NCI-H146 treated with DMSO at 0.1 percent for 48 hours (cell line): Measurements from ENCODE around the gene RERE.
"Not testable (repeated sequence)": the region's sequence is repeated elsewhere in the genome, so short reads cannot be mapped to it uniquely, and the experiment has no call there.

ENCODE experiments used
- DNase-seq: peaks from one replicate; lab custom pipeline; 2025; ENCODE audit not compliant: unreplicated experiment; lab: John Stamatoyannopoulos, UW

RERE gene

GRCh38 chr1:8525558-8526275 is 291.7 kb downstream of the RERE start:
- peak; percentile 86 for DNase-seq

GRCh38 chr1:8525216-8525557 is 292.3 kb downstream of the RERE start:
- no peak for DNase-seq

GRCh38 chr1:8524627-8525157 is 292.7 kb downstream of the RERE start:
- DNase-seq = no peak

GRCh38 chr1:8523666-8524206 is 293.7 kb downstream of the RERE start:
- no peak for DNase-seq

GRCh38 chr1:8520483-8520966 is 296.9 kb downstream of the RERE start:
- no peak for DNase-seq

- no peak for DNase-seq
These were observed 298.3 kb downstream of the RERE start for GRCh38 chr1:8519167-8519566.

- DNase-seq = no peak
These were observed 299.0 kb downstream of the RERE start for GRCh38 chr1:8518490-8518801.

GRCh38 chr1:8517661-8518489 is 299.6 kb downstream of the RERE start:
- peak; percentile 3 for DNase-seq

- peak; percentile 30 for DNase-seq
These were observed 300.5 kb downstream of the RERE start for GRCh38 chr1:8516793-8517556.

GRCh38 chr1:8516278-8516777 is 301.1 kb downstream of the RERE start:
- no peak for DNase-seq

GRCh38 chr1:8512504-8512903 is 304.9 kb downstream of the RERE start:
- DNase-seq = no peak

GRCh38 chr1:8510041-8510823 is 307.2 kb downstream of the RERE start:
- no peak for DNase-seq

- DNase-seq = no peak
These were observed 307.9 kb downstream of the RERE start for GRCh38 chr1:8509579-8509978.

- DNase-seq = no peak
These were observed 310.3 kb downstream of the RERE start for GRCh38 chr1:8506995-8507615.

GRCh38 chr1:8506456-8506855 is 311.0 kb downstream of the RERE start:
- no peak for DNase-seq

GRCh38 chr1:8503842-8504241 is 313.6 kb downstream of the RERE start:
- DNase-seq = no peak

- not testable (repeated sequence) for DNase-seq
These were observed 314.5 kb downstream of the RERE start for GRCh38 chr1:8502949-8503348.

GRCh38 chr1:8497210-8497819 is 320.1 kb downstream of the RERE start:
- DNase-seq = no peak

- DNase-seq = no peak
These were observed 321.0 kb downstream of the RERE start for GRCh38 chr1:8496473-8496872.
